LoVo (cell line): ENCODE results near the gene RPS6KA5.
"Not testable (repeated sequence)": the region's sequence is repeated elsewhere in the genome, so short reads cannot be mapped to it uniquely, and the experiment has no call there.

Source experiments
- DNase-seq: peaks from one replicate; pipeline ENCODE4 v3.0.0-alpha.2; 2016; ENCODE audit warnings: low spot score

Gene RPS6KA5

GRCh38 chr14:91060351-91061055 is at the start of gene RPS6KA5:
Gene RPS6KA5 (minus strand): TSS chr14:91060641. CDS start chr14:91060434, 207 bp downstream.
- DNase-seq, result peak; percentile 99

GRCh38 chr14:91108941-91109611 is 48.6 kb upstream of the RPS6KA5 start:
- DNase-seq, result peak; percentile 27

- DNase-seq, result no peak
These were observed 42.7 kb upstream of the RPS6KA5 start for GRCh38 chr14:91103116-91103515.

- DNase-seq, result no peak
These were observed 39.7 kb upstream of the RPS6KA5 start for GRCh38 chr14:91100102-91100501.

- DNase-seq, result no peak
These were observed 38.1 kb upstream of the RPS6KA5 start for GRCh38 chr14:91098591-91098990.

GRCh38 chr14:91097657-91098056 is 37.2 kb upstream of the RPS6KA5 start:
- DNase-seq, result not testable (repeated sequence)

- DNase-seq, result no peak
These were observed 34.7 kb upstream of the RPS6KA5 start for GRCh38 chr14:91095178-91095577.

GRCh38 chr14:91094772-91095171 is 34.3 kb upstream of the RPS6KA5 start:
- no peak for DNase-seq

GRCh38 chr14:91093743-91094472 is 33.5 kb upstream of the RPS6KA5 start:
- not testable (repeated sequence) for DNase-seq

- no peak for DNase-seq
These were observed 31.6 kb upstream of the RPS6KA5 start for GRCh38 chr14:91092073-91092472.

GRCh38 chr14:91090743-91091142 is 30.3 kb upstream of the RPS6KA5 start:
- peak; percentile 55 for DNase-seq

- DNase-seq, result no peak
These were observed 29.6 kb upstream of the RPS6KA5 start for GRCh38 chr14:91089958-91090535.

- no peak for DNase-seq
These were observed 28.3 kb upstream of the RPS6KA5 start for GRCh38 chr14:91088585-91089235.

- not testable (repeated sequence) for DNase-seq
These were observed 27.0 kb upstream of the RPS6KA5 start for GRCh38 chr14:91087470-91087869.

GRCh38 chr14:91084516-91084915 is 24.1 kb upstream of the RPS6KA5 start:
- no peak for DNase-seq

- no peak for DNase-seq
These were observed 21.8 kb upstream of the RPS6KA5 start for GRCh38 chr14:91082282-91082681.

GRCh38 chr14:91080071-91080470 is 19.6 kb upstream of the RPS6KA5 start:
- DNase-seq, result no peak

- DNase-seq, result no peak
These were observed 17.8 kb upstream of the RPS6KA5 start for GRCh38 chr14:91078095-91078737.

GRCh38 chr14:91075553-91075952 is 15.1 kb upstream of the RPS6KA5 start:
- no peak for DNase-seq

GRCh38 chr14:91070572-91070971 is 10.1 kb upstream of the RPS6KA5 start:
- no peak for DNase-seq

GRCh38 chr14:91068642-91069041 is 8.2 kb upstream of the RPS6KA5 start:
- DNase-seq, result no peak

GRCh38 chr14:91067186-91067585 is 6.7 kb upstream of the RPS6KA5 start:
- DNase-seq, result no peak
